ENCODE results near the gene BFSP2. TPM values are rescaled to one million over a fixed set of nuclear protein-coding genes. Genes with fewer than 3 reads are reported as not detected.

BFSP2 gene
- total RNA-seq, 1 donor from 2014 or later = not detected

DNA sequence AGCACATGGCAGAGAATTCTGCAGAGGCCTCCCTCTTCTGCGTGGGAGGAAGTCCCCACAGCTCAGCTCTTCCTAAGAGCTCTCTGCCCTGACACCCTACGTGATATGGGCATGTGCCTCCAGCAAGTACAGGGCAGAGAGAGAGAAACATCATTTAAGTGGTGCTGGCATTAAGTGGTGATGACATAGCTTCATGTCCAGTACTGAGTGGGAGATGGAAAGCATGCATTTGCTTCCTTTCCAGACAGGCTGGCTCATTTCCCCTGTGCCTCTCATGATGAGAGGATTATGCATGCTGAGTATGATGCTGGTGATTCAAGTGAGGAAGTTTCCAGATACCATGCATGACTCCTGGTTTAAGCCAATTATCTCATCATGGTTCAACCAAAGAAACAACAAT, 26.9 kb downstream of the BFSP2 start:
- peaks cover 5% of the 10 kb centered on the region for H3K4me1 Mint-ChIP-seq (ENCODE audit: unreplicated experiment)
- TF ChIP-seq CTCF (IDR thresholded peaks at IDR 0.05) = no peak
- no peak overlapping the region for H3K27ac Mint-ChIP-seq (ENCODE audit: unreplicated experiment)
- no peaks in the 10 kb centered on the region for H3K27me3 Mint-ChIP-seq (ENCODE audit: unreplicated experiment)
- no peaks in the 10 kb centered on the region for H3K36me3 Mint-ChIP-seq (ENCODE audit: unreplicated experiment)
- no peak for DNase-seq (ENCODE audit: extremely low spot score, unreplicated experiment)
- no peaks in the 10 kb centered on the region for H3K9me3 Mint-ChIP-seq (ENCODE audit: unreplicated experiment)
- H3K4me3 Mint-ChIP-seq (ENCODE audit: unreplicated experiment) = no peak overlapping the region

DNA sequence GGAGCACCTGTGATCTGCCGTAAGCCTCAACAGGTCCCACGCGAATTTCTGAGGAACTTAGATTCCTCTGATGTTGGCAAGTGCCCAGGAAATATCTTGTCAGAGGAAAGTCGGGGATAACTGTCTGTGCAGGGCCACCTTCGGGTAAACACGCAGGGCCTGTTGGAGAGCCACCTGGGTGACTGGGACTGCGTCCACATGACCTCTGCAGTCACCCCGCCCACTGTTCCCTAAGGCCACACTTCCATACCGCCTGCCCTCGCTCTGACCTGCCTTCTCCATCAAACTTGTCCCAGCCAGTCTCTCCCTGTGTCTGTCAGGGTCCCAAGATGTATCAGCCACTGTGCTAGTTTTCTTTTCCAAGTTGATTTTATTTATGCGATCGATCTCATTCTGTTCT, 28.7 kb downstream of the BFSP2 start:
- no peaks in the 10 kb centered on the region for H3K27me3 Mint-ChIP-seq (ENCODE audit: unreplicated experiment)
- no peak for DNase-seq (ENCODE audit: extremely low spot score, unreplicated experiment)
- H3K4me3 Mint-ChIP-seq (ENCODE audit: unreplicated experiment) = no peak overlapping the region
- TF ChIP-seq CTCF (IDR thresholded peaks at IDR 0.05) = no peak
- H3K4me1 Mint-ChIP-seq (ENCODE audit: unreplicated experiment) = peaks cover 3% of the 10 kb centered on the region
- H3K9me3 Mint-ChIP-seq (ENCODE audit: unreplicated experiment) = no peaks in the 10 kb centered on the region
- no peak overlapping the region for H3K27ac Mint-ChIP-seq (ENCODE audit: unreplicated experiment)
- no peaks in the 10 kb centered on the region for H3K36me3 Mint-ChIP-seq (ENCODE audit: unreplicated experiment)

- no peaks in the 10 kb centered on the region for H3K36me3 Mint-ChIP-seq (ENCODE audit: unreplicated experiment)
- H3K27ac Mint-ChIP-seq (ENCODE audit: unreplicated experiment) = no peak overlapping the region
- no peaks in the 10 kb centered on the region for H3K9me3 Mint-ChIP-seq (ENCODE audit: unreplicated experiment)
- TF ChIP-seq CTCF (IDR thresholded peaks at IDR 0.05) = no peak
- no peaks in the 10 kb centered on the region for H3K4me1 Mint-ChIP-seq (ENCODE audit: unreplicated experiment)
- DNase-seq (ENCODE audit: extremely low spot score, unreplicated experiment) = no peak
- no peak overlapping the region for H3K4me3 Mint-ChIP-seq (ENCODE audit: unreplicated experiment)
- no peaks in the 10 kb centered on the region for H3K27me3 Mint-ChIP-seq (ENCODE audit: unreplicated experiment)
Observed at GRCh38 chr3:133429063-133429462, 29.2 kb downstream of the BFSP2 start.

DNA sequence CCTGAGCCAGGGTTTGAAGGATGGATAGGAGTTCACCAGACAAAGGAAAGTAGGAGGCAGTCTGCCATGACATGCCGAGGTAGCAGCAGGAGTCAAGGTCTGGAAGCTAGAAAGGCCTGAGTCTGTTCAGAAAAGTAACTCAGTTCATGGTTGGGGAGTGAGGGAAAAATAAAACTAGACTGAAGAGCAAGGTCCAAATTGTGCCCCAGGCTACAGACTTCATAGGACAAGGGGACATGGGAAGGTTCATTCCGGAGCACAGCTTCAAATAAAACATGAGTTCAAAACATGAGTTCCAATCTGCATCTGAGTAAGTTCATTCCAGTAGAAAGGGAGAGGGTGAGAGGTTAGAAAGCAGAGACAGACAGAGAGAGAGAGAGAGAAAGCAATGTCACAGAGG, 39.7 kb downstream of the BFSP2 start:
- H3K27ac Mint-ChIP-seq (ENCODE audit: unreplicated experiment) = no peak overlapping the region
- no peaks in the 10 kb centered on the region for H3K36me3 Mint-ChIP-seq (ENCODE audit: unreplicated experiment)
- H3K9me3 Mint-ChIP-seq (ENCODE audit: unreplicated experiment) = no peaks in the 10 kb centered on the region
- H3K4me1 Mint-ChIP-seq (ENCODE audit: unreplicated experiment) = peaks cover 34% of the 10 kb centered on the region
- no peaks in the 10 kb centered on the region for H3K27me3 Mint-ChIP-seq (ENCODE audit: unreplicated experiment)
- no peak for DNase-seq (ENCODE audit: extremely low spot score, unreplicated experiment)
- no peak for TF ChIP-seq CTCF (IDR thresholded peaks at IDR 0.05)
- H3K4me3 Mint-ChIP-seq (ENCODE audit: unreplicated experiment) = no peak overlapping the region

GRCh38 chr3:133440652-133441051, 40.8 kb downstream of the BFSP2 start:
- no peaks in the 10 kb centered on the region for H3K36me3 Mint-ChIP-seq (ENCODE audit: unreplicated experiment)
- H3K4me3 Mint-ChIP-seq (ENCODE audit: unreplicated experiment) = no peak overlapping the region
- no peak overlapping the region for H3K27ac Mint-ChIP-seq (ENCODE audit: unreplicated experiment)

More at GRCh38 chr3:133440652-133441051, 40.8 kb downstream of the BFSP2 start:
- TF ChIP-seq CTCF (IDR thresholded peaks at IDR 0.05) = no peak
- DNase-seq (ENCODE audit: extremely low spot score, unreplicated experiment) = no peak
- Mint-ChIP-seq H3K27me3 (ENCODE audit: unreplicated experiment) (no peaks in the 10 kb centered on the region), H3K9me3 (ENCODE audit: unreplicated experiment) (no peaks in the 10 kb centered on the region), H3K4me1 (ENCODE audit: unreplicated experiment) (peaks cover 35% of the 10 kb centered on the region)
